VCaP (cell line): Measurements from ENCODE around the gene SAP130.

Experiments
- H3K27ac ChIP-seq: fragments of 450-650 bp; 2 replicates; pipeline ENCODE4 v1.5.1; 2017
- CTCF ChIP-seq: fragments of 450-650 bp; conservative IDR thresholded peaks from 2 replicates; pipeline ENCODE4 v1.5.1; 2017; ENCODE audit warnings: mild to moderate bottlenecking, moderate library complexity

SAP130 gene

DNA sequence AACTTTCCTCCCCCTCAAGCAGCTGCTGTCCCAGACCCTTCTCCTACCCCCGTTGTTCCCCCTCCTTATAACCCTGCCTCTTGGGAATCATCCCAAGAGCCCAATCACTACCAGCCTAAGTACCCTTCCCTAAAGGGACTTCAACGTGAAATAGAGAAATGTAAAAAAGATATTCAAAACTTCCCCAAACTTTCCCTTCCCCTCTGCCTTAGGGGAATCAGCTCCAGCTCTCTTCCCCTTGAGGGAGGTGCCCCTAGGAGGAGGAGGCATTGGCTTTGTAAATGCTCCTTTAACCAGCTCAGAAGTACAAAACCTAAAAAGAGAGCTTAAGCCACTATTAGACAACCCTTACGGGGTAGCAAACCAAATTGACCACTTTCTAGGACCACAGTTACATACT is 10.6 kb upstream of the SAP130 start:
- no peak overlapping the region for H3K27ac ChIP-seq
- no peak for TF ChIP-seq CTCF

GRCh38 chr2:128037649-128038048 is 9.8 kb upstream of the SAP130 start:
- TF ChIP-seq CTCF: no peak

DNA sequence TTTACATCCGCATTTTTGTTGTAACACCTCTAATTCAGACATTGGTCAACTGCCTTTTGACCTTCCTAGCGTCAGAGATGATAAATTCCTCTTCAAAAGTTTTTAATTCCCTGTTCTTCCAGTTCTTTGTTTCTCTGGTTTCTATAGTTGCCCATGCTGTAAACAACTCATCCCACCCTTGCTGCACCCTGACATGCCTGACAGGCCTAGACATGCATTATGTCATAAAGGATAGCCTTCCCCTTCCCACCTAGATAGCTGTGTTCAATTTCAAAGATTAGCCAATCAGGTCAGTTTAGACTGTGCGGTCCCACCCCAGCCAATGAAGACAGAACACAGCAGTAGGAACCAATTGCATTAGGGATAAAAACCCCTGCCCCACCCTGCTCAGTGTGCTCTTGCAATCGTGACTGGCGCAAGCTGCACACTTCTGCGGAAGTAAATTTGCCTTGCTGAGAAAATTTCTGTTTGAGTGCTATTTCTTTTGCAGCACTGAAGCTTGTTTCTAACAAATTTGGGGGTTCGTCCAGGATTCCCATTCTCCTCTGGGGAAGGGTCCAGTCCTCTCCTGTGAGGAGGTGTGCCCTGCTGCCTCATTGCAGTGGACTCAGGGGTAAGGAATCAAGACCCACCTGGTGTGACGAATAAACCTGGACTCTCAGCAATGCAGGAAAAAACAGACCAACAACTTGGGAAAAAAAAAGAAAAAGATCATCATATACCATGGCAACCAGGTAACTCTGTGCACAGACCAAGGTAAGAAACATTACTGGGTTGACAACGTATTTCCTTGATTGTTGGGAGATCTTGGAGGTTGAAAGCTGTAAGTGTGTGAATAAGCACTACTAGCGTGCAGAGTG is 9.1 kb upstream of the SAP130 start:
- no peak for TF ChIP-seq CTCF
- no peak overlapping the region for H3K27ac ChIP-seq

More at GRCh38 chr2:128037649-128038048, 9.8 kb upstream of the SAP130 start:
- no peak overlapping the region for H3K27ac ChIP-seq

- TF ChIP-seq CTCF: no peak
- no peak overlapping the region for H3K27ac ChIP-seq
Observed at GRCh38 chr2:128032092-128032491, 4.2 kb upstream of the SAP130 start.

DNA sequence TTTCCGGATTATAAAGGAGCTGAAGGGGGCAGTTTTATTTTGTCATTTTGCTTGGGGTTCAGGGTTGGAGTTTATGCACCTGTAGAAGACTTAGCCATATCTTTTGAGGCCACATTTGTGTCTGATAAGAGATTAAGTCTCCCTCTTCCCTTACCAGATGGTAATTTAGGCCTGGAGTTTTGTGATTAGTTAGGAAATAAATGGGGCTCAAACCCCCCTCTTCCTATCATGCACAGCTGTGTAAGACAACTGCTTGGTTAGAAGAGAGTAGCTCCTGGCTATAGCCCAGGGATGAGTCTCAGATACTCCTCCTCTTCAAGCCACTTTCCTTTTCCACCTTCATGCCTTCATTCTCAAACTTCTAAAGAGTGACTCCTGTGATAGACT is 802 bp upstream of the SAP130 start:
- no peak for TF ChIP-seq CTCF
- H3K27ac ChIP-seq: peak overlapping the region; percentile 80

GRCh38 chr2:128027278-128027800 is 520 bp downstream of the SAP130 start:
- H3K27ac ChIP-seq: peak overlapping the region; percentile 80
- TF ChIP-seq CTCF: no peak

- TF ChIP-seq CTCF: no peak
- H3K27ac ChIP-seq: peak overlapping the region; percentile 80
Observed at GRCh38 chr2:128026448-128027277, 1.2 kb downstream of the SAP130 start.
